IMR-90 (cell line): Measurements from ENCODE around the gene INPP5D. TPM values are rescaled to one million over a fixed set of nuclear protein-coding genes. Genes with fewer than 3 reads are reported as not detected.

Source experiments
- ATAC-seq: fragments of 200-7000 bp; cut with Tn5 transposase; 2 replicates; pipeline ENCODE4 v1.9.1; 2020; ENCODE audit warnings: low read depth, mild to moderate bottlenecking, moderate library complexity
- BruUV-seq: library from RNA; stranded (reverse); fragments of 400-500 nt; replicated peaks from 2 replicates; lab custom pipeline; 2021; lab: Mats Ljungman, UMichigan
- CTCF ChIA-PET: fragments of 300-600 bp; formaldehyde crosslinking; extraction: SDS; loops from one replicate; lab custom pipeline; 2021; ENCODE audit warnings: antibody characterized with exemption; lab: Yijun Ruan, JAX
- POLR2A ChIA-PET: fragments of 300-600 bp; sonication (Branson Sonifier 250); formaldehyde crosslinking; loops from one replicate; lab custom pipeline; 2022; ENCODE audit warnings: antibody characterized with exemption; ENCODE audit not compliant: unreplicated experiment; lab: Charles Lee
- DNase-seq: peaks from one replicate; pipeline ENCODE4 v3.0.0; 2013
- H2AFZ ChIP-seq: replicated peaks from 2 replicates; pipeline ENCODE3; 2013; ENCODE audit warnings: low read length, mild to moderate bottlenecking; ENCODE audit not compliant: poor library complexity
- H2AK5ac ChIP-seq: 2 replicates; pipeline ENCODE4 v1.6.1; 2013; ENCODE audit warnings: low read depth, low read length, inconsistent platforms
- H2AK9ac ChIP-seq: replicated peaks from 2 replicates; pipeline ENCODE3; 2013; ENCODE audit warnings: mild to moderate bottlenecking, low read depth, low read length, moderate library complexity; ENCODE audit not compliant: poor library complexity
- H2BK120ac ChIP-seq: 2 replicates; pipeline ENCODE4 v1.6.1; 2013; ENCODE audit warnings: low read depth, low read length, inconsistent platforms
- H2BK15ac ChIP-seq: 3 replicates; pipeline ENCODE4 v1.6.1; 2013; ENCODE audit warnings: low read depth, low read length, inconsistent platforms
- H2BK20ac ChIP-seq: 2 replicates; pipeline ENCODE4 v1.6.1; 2013; ENCODE audit warnings: low read depth, mild to moderate bottlenecking, inconsistent platforms, low read length, moderate library complexity
- H2BK5ac ChIP-seq: 2 replicates; pipeline ENCODE4 v1.6.1; 2013; ENCODE audit warnings: mild to moderate bottlenecking, low read depth, low read length, inconsistent platforms; ENCODE audit not compliant: poor library complexity, severe bottlenecking
- H3K14ac ChIP-seq: replicated peaks from 2 replicates; pipeline ENCODE4 v1.6.1; 2013; ENCODE audit warnings: low read depth, low read length, inconsistent platforms
- H3K18ac ChIP-seq: 2 replicates; pipeline ENCODE4 v1.6.1; 2013; ENCODE audit warnings: low read depth, low read length, control low read depth
- H3K23ac ChIP-seq: 2 replicates; pipeline ENCODE4 v1.6.1; 2013; ENCODE audit warnings: low read depth, low read length, inconsistent platforms
- H3K27ac ChIP-seq: 2 replicates; pipeline ENCODE4 v1.5.1; 2013; ENCODE audit warnings: mild to moderate bottlenecking, control low read depth, low read length; ENCODE audit not compliant: insufficient read depth
- H3K27me3 ChIP-seq: 2 replicates; pipeline ENCODE4 v1.6.1; 2013; ENCODE audit warnings: low read length; ENCODE audit not compliant: control insufficient read depth, insufficient read depth
- H3K36me3 ChIP-seq: 2 replicates; pipeline ENCODE4 v1.6.1; 2013; ENCODE audit warnings: low read length, mixed read lengths; ENCODE audit not compliant: control insufficient read depth, insufficient read depth
- H3K4ac ChIP-seq: 2 replicates; pipeline ENCODE4 v1.6.1; 2013; ENCODE audit warnings: low read depth, low read length, inconsistent platforms
- H3K4me1 ChIP-seq: 2 replicates; pipeline ENCODE4 v1.6.1; 2013; ENCODE audit warnings: low read length, mixed read lengths; ENCODE audit not compliant: control insufficient read depth, insufficient read depth
- H3K4me2 ChIP-seq: 2 replicates; pipeline ENCODE4 v1.6.1; 2013; ENCODE audit warnings: low read depth, mild to moderate bottlenecking, control low read depth, low read length, moderate library complexity
- H3K4me3 ChIP-seq: 2 replicates; pipeline ENCODE4 v1.5.1; 2013; ENCODE audit warnings: low read depth, mild to moderate bottlenecking, control low read depth, low read length, moderate library complexity; ENCODE audit not compliant: insufficient read depth
- H3K56ac ChIP-seq: 2 replicates; pipeline ENCODE4 v1.6.1; 2013; ENCODE audit warnings: low read length, inconsistent platforms; ENCODE audit not compliant: insufficient read depth; ENCODE audit errors: extremely low read depth
- H3K79me1 ChIP-seq, 2 experiments: 2 replicates each; pipeline ENCODE4 v1.6.1; 2013; ENCODE audit warnings: low read length in 2 of 2, inconsistent platforms in 1 of 2, low read depth in 1 of 2
- H3K9ac ChIP-seq: 2 replicates; pipeline ENCODE4 v1.6.1; 2013; ENCODE audit warnings: low read depth, low read length, control low read depth
- H3K9me1 ChIP-seq: 2 replicates; pipeline ENCODE4 v1.6.1; 2013; ENCODE audit warnings: low read length, inconsistent platforms; ENCODE audit not compliant: insufficient read depth
- H3K9me3 ChIP-seq: 2 replicates; pipeline ENCODE4 v1.6.1; 2013; ENCODE audit warnings: low read length; ENCODE audit not compliant: control insufficient read depth, insufficient read depth
- H4K20me1 ChIP-seq: 2 replicates; pipeline ENCODE4 v1.6.1; 2013; ENCODE audit warnings: low read length, inconsistent platforms; ENCODE audit not compliant: insufficient read depth
- H4K5ac ChIP-seq: 2 replicates; pipeline ENCODE4 v1.6.1; 2013; ENCODE audit warnings: mild to moderate bottlenecking, low read depth, low read length, control low read depth
- H4K8ac ChIP-seq, 2 experiments: 2 replicates each; pipeline ENCODE4 v1.6.1; 2013; ENCODE audit warnings: low read depth in 2 of 2, low read length in 2 of 2, control low read depth in 1 of 2, inconsistent platforms in 1 of 2
- H4K91ac ChIP-seq: 2 replicates; pipeline ENCODE4 v1.6.1; 2013; ENCODE audit warnings: low read depth, low read length, inconsistent platforms; ENCODE audit not compliant: insufficient read depth
- CEBPB ChIP-seq: IDR thresholded peaks from 2 replicates; pipeline ENCODE4 v1.6.1; 2012; ENCODE audit warnings: low read depth, low read length, improper control_type of control experiment
- CHD1 ChIP-seq: IDR thresholded peaks from 2 replicates; pipeline ENCODE4 v1.6.1; 2012; ENCODE audit warnings: low read depth, low read length, improper control_type of control experiment
- MAZ ChIP-seq: IDR thresholded peaks from 2 replicates; pipeline ENCODE4 v1.6.1; 2012; ENCODE audit warnings: low read depth, mild to moderate bottlenecking, low read length, improper control_type of control experiment, moderate library complexity, borderline replicate concordance
- NFE2L2 ChIP-seq: fragments of 150-350 bp; IDR thresholded peaks from 2 replicates; pipeline ENCODE4 v1.6.1; 2016; ENCODE audit warnings: low read depth, mild to moderate bottlenecking, low read length
- RAD21 ChIP-seq: IDR thresholded peaks from 2 replicates; pipeline ENCODE4 v1.6.1; 2012; ENCODE audit warnings: low read length, improper control_type of control experiment
- RCOR1 ChIP-seq: IDR thresholded peaks from 2 replicates; pipeline ENCODE4 v1.6.1; 2012; ENCODE audit warnings: mild to moderate bottlenecking, low read length, improper control_type of control experiment; ENCODE audit not compliant: insufficient replicate concordance
- SMC3 ChIP-seq: fragments of 150-350 bp; IDR thresholded peaks from 2 replicates; pipeline ENCODE4 v1.6.1; 2016; ENCODE audit warnings: low read depth, mild to moderate bottlenecking, antibody characterized with exemption, low read length, moderate library complexity
- WGBS, 2 experiments: methylation state at CpG; one replicate each; pipeline versions ENCODE4 v1.1.5 to v1.1.7; 2013; ENCODE audit warnings: missing lambda C conversion rate in 2 of 2; ENCODE audit not compliant: insufficient read length in 1 of 2; ENCODE audit errors: extremely low coverage in 2 of 2; 5-methylcytosine and 5-hydroxymethylcytosine counted together
- dilution Hi-C: fragments of 300-500 bp; cut with HindIII; formaldehyde crosslinking; loops from one replicate; pipeline ENCODE4 v1.14.3; 2018; ENCODE audit warnings: low sequenced_read_pairs; ENCODE audit not compliant: unreplicated experiment
- in situ Hi-C: fragments of 300-500 bp; cut with MboI; formaldehyde crosslinking; loops from 3 replicates; pipeline ENCODE4 v1.14.3; 2019; ENCODE audit warnings: low sequenced_read_pairs, inconsistent platforms, mixed read lengths
- intact Hi-C: fragments of 100-400 bp; cut with micrococcal nuclease; formaldehyde crosslinking; loops from 2 replicates; pipeline ENCODE4 v1.10.0; 2022
- polyA plus RNA-seq, 3 experiments: library from polyadenylated mRNA; depleted of rRNA; stranded (reverse); fragments of >200 nt; gene quantifications; 2 replicates each; pipeline ENCODE4 v1.2.3, GENCODE V29; 2012; ENCODE audit warnings: low replicate concordance in 1 of 3
- total RNA-seq: library from RNA; depleted of rRNA; stranded (reverse); fragments of >200 nt; gene quantifications from 2 replicates; pipeline ENCODE4 v1.2.3, GENCODE V29; 2012
- TF ChIP-seq, protein P1 (sequence below): fragments of 150-350 bp; IDR thresholded peaks from 2 replicates; pipeline ENCODE4 v1.6.1; 2017; ENCODE audit warnings: mild to moderate bottlenecking, antibody characterized with exemption, low read length, low read depth
- TF ChIP-seq, protein P2 (sequence below): conservative IDR thresholded peaks from 2 replicates; pipeline ENCODE4 v1.5.1; 2012; ENCODE audit warnings: mild to moderate bottlenecking, low read depth, low read length, improper control_type of control experiment

INPP5D gene
- total and polyA plus RNA-seq, 2 of the 4 experiments (the other 2 are of a cell fraction): 0.18 to 0.29 TPM

DNA sequence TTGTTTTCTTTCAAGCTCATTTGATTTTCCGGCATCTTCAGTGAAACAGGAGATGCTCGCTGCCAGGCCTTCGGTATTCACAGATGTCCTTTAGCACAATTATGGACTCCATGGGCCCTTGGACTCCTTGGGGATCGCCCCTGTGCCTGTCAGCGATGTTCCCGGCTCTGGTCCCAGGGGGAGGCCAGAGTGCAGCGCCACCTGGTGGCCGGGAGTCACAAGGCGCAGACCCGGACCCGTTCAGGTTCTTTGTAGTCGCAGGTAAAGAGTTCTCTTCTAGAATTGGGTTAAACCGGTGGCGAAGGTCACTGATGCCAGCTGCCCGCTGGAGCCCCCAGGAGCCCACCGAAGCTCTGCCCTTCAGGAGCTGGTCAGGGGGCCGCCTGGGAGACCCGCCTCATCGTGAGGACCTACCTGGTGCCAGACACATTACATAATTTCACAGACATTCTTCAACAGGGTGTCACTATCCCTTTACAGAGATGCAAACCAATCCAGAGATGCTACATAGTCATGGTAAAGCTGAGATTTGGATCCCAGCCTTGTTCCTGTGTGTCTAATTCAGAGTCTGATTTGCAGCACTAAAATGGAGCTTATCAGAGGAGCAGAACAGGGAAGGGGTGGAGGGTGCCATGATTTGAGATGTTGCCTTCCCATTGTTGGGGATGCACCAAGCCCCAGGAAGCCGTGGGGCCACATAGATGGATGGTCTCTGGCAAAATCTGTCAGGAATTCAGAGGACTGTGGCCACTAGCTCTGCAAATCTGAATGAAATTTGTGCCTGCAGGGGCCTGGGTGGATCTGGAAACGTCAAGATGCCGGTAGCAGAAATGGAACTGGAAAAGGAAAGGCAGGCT is 6.0 kb upstream of the INPP5D start:
- DNase-seq (peak; percentile 23), ATAC-seq (peak; percentile 87)
- Histone ChIP-seq H3K4ac (no peak overlapping the region), H2AFZ (peak overlapping the region; percentile 80), H3K9ac (no peak overlapping the region), H3K9me3 (no peaks in the 10 kb centered on the region), H3K9me1 (no peaks in the 10 kb centered on the region), H2AK9ac (peak overlapping the region; percentile 31), H3K56ac (no peak overlapping the region), H3K4me3 (no peak overlapping the region), H3K18ac (no peak overlapping the region), H3K4me1 (no peaks in the 10 kb centered on the region), H4K8ac (no peak overlapping the region), H4K20me1 (no peaks in the 10 kb centered on the region), H3K36me3 (no peaks in the 10 kb centered on the region), H2BK120ac (no peak overlapping the region), H3K4me2 (no peak overlapping the region), H2BK20ac (no peak overlapping the region), H3K23ac (no peak overlapping the region), H3K27ac (no peak overlapping the region), H2AK5ac (no peak overlapping the region), H3K27me3 (peaks cover 28% of the 10 kb centered on the region), H2BK15ac (no peak overlapping the region), H3K14ac (no peak overlapping the region), H4K5ac (no peak overlapping the region), H4K91ac (no peak overlapping the region), H3K79me1 (no peaks in the 10 kb centered on the region), H2BK5ac (no peak overlapping the region)
- no TSS peak for BruUV-seq
- ChIA-PET POLR2A (no interaction called here), CTCF (interaction anchor here (0.6 to 1.9 kb wide), 16 partner anchors 8 to 953 kb away, joined by 3 to 7 read pairs (median 3); partner anchors contain the start of gene ATG16L1)
- dilution Hi-C loops (no loop called here), intact Hi-C loops (loop anchor here (1.0 kb wide), 3 partner anchors 197 to 448 kb away; partner anchors contain the start of gene ATG16L1), in situ Hi-C loops (loop anchor here (10.0 kb wide), 1 partner anchor 199 kb away; no protein-coding TSS in a partner anchor)
- peak; percentile 72 for TF ChIP-seq RAD21
- TF ChIP-seq RCOR1: no peak
- TF ChIP-seq, protein P1, sequence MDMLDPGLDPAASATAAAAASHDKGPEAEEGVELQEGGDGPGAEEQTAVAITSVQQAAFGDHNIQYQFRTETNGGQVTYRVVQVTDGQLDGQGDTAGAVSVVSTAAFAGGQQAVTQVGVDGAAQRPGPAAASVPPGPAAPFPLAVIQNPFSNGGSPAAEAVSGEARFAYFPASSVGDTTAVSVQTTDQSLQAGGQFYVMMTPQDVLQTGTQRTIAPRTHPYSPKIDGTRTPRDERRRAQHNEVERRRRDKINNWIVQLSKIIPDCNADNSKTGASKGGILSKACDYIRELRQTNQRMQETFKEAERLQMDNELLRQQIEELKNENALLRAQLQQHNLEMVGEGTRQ: no peak
- TF ChIP-seq NFE2L2: no peak
- TF ChIP-seq MAZ: no peak
- TF ChIP-seq SMC3: peak; percentile 86
- no peak for TF ChIP-seq CHD1
- no peak for TF ChIP-seq CEBPB
- TF ChIP-seq, protein P2, sequence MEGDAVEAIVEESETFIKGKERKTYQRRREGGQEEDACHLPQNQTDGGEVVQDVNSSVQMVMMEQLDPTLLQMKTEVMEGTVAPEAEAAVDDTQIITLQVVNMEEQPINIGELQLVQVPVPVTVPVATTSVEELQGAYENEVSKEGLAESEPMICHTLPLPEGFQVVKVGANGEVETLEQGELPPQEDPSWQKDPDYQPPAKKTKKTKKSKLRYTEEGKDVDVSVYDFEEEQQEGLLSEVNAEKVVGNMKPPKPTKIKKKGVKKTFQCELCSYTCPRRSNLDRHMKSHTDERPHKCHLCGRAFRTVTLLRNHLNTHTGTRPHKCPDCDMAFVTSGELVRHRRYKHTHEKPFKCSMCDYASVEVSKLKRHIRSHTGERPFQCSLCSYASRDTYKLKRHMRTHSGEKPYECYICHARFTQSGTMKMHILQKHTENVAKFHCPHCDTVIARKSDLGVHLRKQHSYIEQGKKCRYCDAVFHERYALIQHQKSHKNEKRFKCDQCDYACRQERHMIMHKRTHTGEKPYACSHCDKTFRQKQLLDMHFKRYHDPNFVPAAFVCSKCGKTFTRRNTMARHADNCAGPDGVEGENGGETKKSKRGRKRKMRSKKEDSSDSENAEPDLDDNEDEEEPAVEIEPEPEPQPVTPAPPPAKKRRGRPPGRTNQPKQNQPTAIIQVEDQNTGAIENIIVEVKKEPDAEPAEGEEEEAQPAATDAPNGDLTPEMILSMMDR: peak; percentile 75
- 23% methylated on average over 14 of the region's 22 CpGs; no CpG with 5 or more reads in 1 of the 2 experiments for WGBS, 2 experiments
